PC-9 (cell line): ENCODE measurements around the gene REEP6. TPM values are rescaled to one million over a fixed set of nuclear protein-coding genes. Genes with fewer than 3 reads are reported as not detected.
"Not testable (repeated sequence)": the region's sequence is repeated elsewhere in the genome, so short reads cannot be mapped to it uniquely, and the experiment has no call there.

Experiments
- BruUV-seq: library from RNA; stranded (reverse); fragments of 400-500 nt; replicated peaks from 2 replicates; lab custom pipeline; 2021; lab: Mats Ljungman, UMichigan
- CTCF ChIA-PET: fragments of 300-600 bp; sonication (Branson Sonifier 250); formaldehyde crosslinking; loops from one replicate; lab custom pipeline; 2022; ENCODE audit warnings: antibody characterized with exemption; lab: Charles Lee
- POLR2A ChIA-PET: fragments of 300-600 bp; sonication (Branson Sonifier 250); formaldehyde crosslinking; loops from one replicate; lab custom pipeline; 2022; ENCODE audit warnings: antibody characterized with exemption; ENCODE audit not compliant: unreplicated experiment; lab: Charles Lee
- DNase-seq, 2 experiments: peaks; one replicate each; pipeline versions ENCODE4 v3.0.0 to v3.0.0-alpha.2; 2015 to 2022; ENCODE audit warnings: mixed read lengths in 1 of 2
- H2AFZ ChIP-seq: fragments of 200-600 bp; sonication (generic); 2 replicates; pipeline ENCODE4 v1.8.1; 2017; ENCODE audit warnings: antibody characterized with exemption
- H3F3A ChIP-seq: fragments of 200-600 bp; sonication (generic); 2 replicates; pipeline ENCODE4 v1.8.1; 2017; ENCODE audit warnings: antibody characterized with exemption, mild to moderate bottlenecking, low read depth; ENCODE audit not compliant: insufficient read depth
- H3K27ac ChIP-seq: fragments of 200-600 bp; sonication (generic); 2 replicates; pipeline ENCODE4 v1.6.1; 2016; ENCODE audit warnings: mixed run types
- H3K27me3 ChIP-seq: fragments of 200-600 bp; sonication (generic); 2 replicates; pipeline ENCODE4 v1.6.1; 2016; ENCODE audit warnings: low read depth, mixed run types; ENCODE audit not compliant: insufficient read depth
- H3K36me3 ChIP-seq: fragments of 200-600 bp; sonication (generic); 2 replicates; pipeline ENCODE4 v1.6.1; 2016; ENCODE audit warnings: low read depth, mixed run types
- H3K4me1 ChIP-seq: fragments of 200-600 bp; sonication (generic); replicated peaks from 2 replicates; pipeline ENCODE4 v1.6.1; 2016; ENCODE audit warnings: mixed run types; ENCODE audit not compliant: insufficient read depth
- H3K4me2 ChIP-seq: fragments of 200-600 bp; sonication (generic); 2 replicates; pipeline ENCODE4 v1.6.1; 2017; ENCODE audit warnings: mixed run types
- H3K4me3 ChIP-seq: fragments of 200-600 bp; sonication (generic); 2 replicates; pipeline ENCODE4 v1.6.1; 2016; ENCODE audit warnings: mixed run types
- H3K79me2 ChIP-seq: fragments of 200-600 bp; sonication (generic); 2 replicates; pipeline ENCODE4 v1.6.1; 2017; ENCODE audit warnings: low read depth, mixed run types
- H3K9me2 ChIP-seq: fragments of 200-600 bp; sonication (generic); 2 replicates; pipeline ENCODE4 v1.8.1; 2017; ENCODE audit warnings: mild to moderate bottlenecking; ENCODE audit not compliant: insufficient read depth
- H3K9me3 ChIP-seq: fragments of 200-600 bp; sonication (generic); 2 replicates; pipeline ENCODE4 v1.8.1; 2016; ENCODE audit warnings: low read depth; ENCODE audit not compliant: insufficient read depth
- H4K20me1 ChIP-seq: fragments of 200-600 bp; sonication (generic); 2 replicates; pipeline ENCODE4 v1.8.1; 2017; ENCODE audit not compliant: insufficient read depth
- CTCF ChIP-seq: fragments of 200-600 bp; sonication (generic); conservative IDR thresholded peaks from 2 replicates; pipeline ENCODE4 v1.6.1; 2017; ENCODE audit warnings: mixed run types, antibody characterized with exemption, mild to moderate bottlenecking, moderate library complexity
- EZH2 ChIP-seq: fragments of 200-600 bp; sonication (generic); IDR thresholded peaks from 2 replicates; pipeline ENCODE4 v1.8.0; 2017; ENCODE audit warnings: antibody characterized with exemption, low read depth
- intact Hi-C: fragments of 100-400 bp; cut with micrococcal nuclease; formaldehyde crosslinking; loops from one replicate; pipeline ENCODE4 v1.10.0; 2022; ENCODE audit not compliant: unreplicated experiment
- total RNA-seq: library from RNA; stranded (reverse); gene quantifications from 2 replicates; pipeline ENCODE4 v1.2.3, GENCODE V29; 2021

Gene REEP6
- total RNA-seq, 1 experiment from 2014 or later = 39.5 TPM

- Histone ChIP-seq H3K36me3 (no peaks in the 10 kb centered on the region), H4K20me1 (peaks cover 8% of the 10 kb centered on the region), H3K27me3 (no peaks in the 10 kb centered on the region), H3K9me3 (no peaks in the 10 kb centered on the region), H3K79me2 (peaks cover 16% of the 10 kb centered on the region; the same call in 1 of the 2 replicates), H3F3A (peaks cover 5% of the 10 kb centered on the region; the same call in 1 of the 2 replicates), H3K27ac (no peak overlapping the region), H3K4me3 (no peak overlapping the region), H3K4me2 (no peak overlapping the region), H3K4me1 (0 out of 2 replicates have a peak, but pooled peaks cover 9% of the 10 kb centered on the region), H2AFZ (no peak overlapping the region), H3K9me2 (no peaks in the 10 kb centered on the region)
- CTCF ChIA-PET = no interaction called here
- TF ChIP-seq CTCF (no peak), EZH2 (no peak)
- POLR2A ChIA-PET = interaction anchor here (0.6 kb wide), 1 partner anchor 15 kb away, joined by 13 read pairs; no protein-coding TSS in a partner anchor
- DNase-seq = no peak
- intact Hi-C loops = no loop called here
- BruUV-seq = no TSS peak
Measured at GRCh38 chr19:1475751-1476437, 15.1 kb upstream of the REEP6 start.

- H3K9me3 ChIP-seq, CTCF ChIA-PET, DNase-seq, H3K4me3 ChIP-seq, H3K9me2 ChIP-seq, H3K27ac ChIP-seq, H3K4me2 ChIP-seq, BruUV-seq, H3K27me3 ChIP-seq, H3K36me3 ChIP-seq, POLR2A ChIA-PET, H3K4me1 ChIP-seq, H3F3A ChIP-seq, H4K20me1 ChIP-seq, H2AFZ ChIP-seq, intact Hi-C loops: not testable (repeated sequence)
- peaks cover 16% of the 10 kb centered on the region; the same call in 1 of the 2 replicates for H3K79me2 ChIP-seq
Measured at GRCh38 chr19:1477056-1477455, 13.9 kb upstream of the REEP6 start.

GRCh38 chr19:1478934-1479707 is 11.9 kb upstream of the REEP6 start, which contains the start of gene C19orf25:
Gene C19orf25 (minus strand): TSS chr19:1479215. CDS start chr19:1478903, 312 bp downstream.
- Histone ChIP-seq H3K4me3 (peak within 1 kb of the TSS; percentile 78), H3K79me2 (peaks cover 16% of the 10 kb centered on the region; the same call in 1 of the 2 replicates), H3K27me3 (no peaks in the 10 kb centered on the region), H2AFZ (peak within 1 kb of the TSS; percentile 73), H3K27ac (no peak within 1 kb of the TSS), H3K4me1 (0 out of 2 replicates have a peak, but pooled peaks cover 9% of the 10 kb centered on the region), H3K9me3 (no peaks in the 10 kb centered on the region), H3K36me3 (no peaks in the 10 kb centered on the region), H4K20me1 (peaks cover 8% of the 10 kb centered on the region; the same call in 1 of the 2 replicates), H3K4me2 (peak within 1 kb of the TSS; percentile 74), H3F3A (peaks cover 5% of the 10 kb centered on the region; the same call in 1 of the 2 replicates), H3K9me2 (no peaks in the 10 kb centered on the region)
- ChIA-PET CTCF (interaction anchor here (0.6 kb wide), 1 partner anchor 271 kb away, joined by 7 read pairs; no protein-coding TSS in a partner anchor), POLR2A (no interaction called here)
- peak; percentile 77 to 88 for DNase-seq
- intact Hi-C loops = no loop called here
- TF ChIP-seq CTCF (no peak), EZH2 (no peak)
- BruUV-seq = no TSS peak
